Tongue (tissue), 2 donors: ENCODE results near the gene ADCY9. TPM values are rescaled to one million over a fixed set of nuclear protein-coding genes. Genes with fewer than 3 reads are reported as not detected.

ENCODE experiments used
- DNase-seq: peaks from one replicate; pipeline ENCODE4 v3.0.0-alpha.2; 2015
- total RNA-seq: library from RNA; depleted of rRNA; stranded (reverse); fragments of >200 nt; gene quantifications from one replicate; pipeline ENCODE4 v1.2.3, GENCODE V29; 2014

ADCY9 gene
- total RNA-seq, 1 donor from 2014 or later = 28.1 TPM

GRCh38 chr16:4003576-4003975 is 112.7 kb downstream of the ADCY9 start:
- no peak for DNase-seq

DNA sequence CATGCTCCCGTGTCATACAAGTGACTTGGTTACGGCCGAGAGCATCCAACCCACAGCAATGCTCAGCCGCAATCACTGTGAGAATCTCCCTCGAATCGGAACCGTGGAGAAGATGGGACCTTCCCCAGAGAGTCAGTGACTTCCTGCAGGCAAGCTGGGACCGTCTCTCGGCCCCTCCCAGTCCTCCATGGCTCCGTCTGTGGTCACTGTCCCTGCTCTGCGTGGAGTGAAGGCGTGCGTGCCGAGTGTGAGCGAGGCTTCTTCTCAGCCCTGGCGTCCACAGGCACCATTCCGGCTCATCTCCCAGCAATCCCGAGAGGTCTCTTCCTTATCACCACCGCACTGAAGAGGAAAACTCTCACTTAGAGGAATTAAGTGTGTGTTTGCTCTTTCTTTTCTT is 113.1 kb downstream of the ADCY9 start:
- DNase-seq = no peak

DNA sequence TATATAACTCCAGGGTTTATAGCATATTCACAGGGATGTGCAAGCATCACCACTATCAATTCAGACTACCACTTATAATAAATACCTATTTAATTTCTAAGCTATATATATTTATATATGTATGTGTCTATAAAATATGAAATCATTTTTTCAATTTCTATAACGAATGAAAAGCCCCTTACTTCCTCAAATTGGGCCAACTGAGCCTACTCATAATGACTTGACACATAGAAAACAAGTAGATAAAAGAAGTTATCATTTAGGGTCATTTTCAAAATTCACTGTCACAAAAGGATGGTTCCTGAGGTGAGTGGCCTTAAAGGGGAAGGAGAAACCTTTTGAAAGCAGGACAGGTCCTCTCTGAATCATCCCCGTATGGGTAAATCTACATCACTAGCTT is 114.1 kb downstream of the ADCY9 start:
- DNase-seq = no peak

DNA sequence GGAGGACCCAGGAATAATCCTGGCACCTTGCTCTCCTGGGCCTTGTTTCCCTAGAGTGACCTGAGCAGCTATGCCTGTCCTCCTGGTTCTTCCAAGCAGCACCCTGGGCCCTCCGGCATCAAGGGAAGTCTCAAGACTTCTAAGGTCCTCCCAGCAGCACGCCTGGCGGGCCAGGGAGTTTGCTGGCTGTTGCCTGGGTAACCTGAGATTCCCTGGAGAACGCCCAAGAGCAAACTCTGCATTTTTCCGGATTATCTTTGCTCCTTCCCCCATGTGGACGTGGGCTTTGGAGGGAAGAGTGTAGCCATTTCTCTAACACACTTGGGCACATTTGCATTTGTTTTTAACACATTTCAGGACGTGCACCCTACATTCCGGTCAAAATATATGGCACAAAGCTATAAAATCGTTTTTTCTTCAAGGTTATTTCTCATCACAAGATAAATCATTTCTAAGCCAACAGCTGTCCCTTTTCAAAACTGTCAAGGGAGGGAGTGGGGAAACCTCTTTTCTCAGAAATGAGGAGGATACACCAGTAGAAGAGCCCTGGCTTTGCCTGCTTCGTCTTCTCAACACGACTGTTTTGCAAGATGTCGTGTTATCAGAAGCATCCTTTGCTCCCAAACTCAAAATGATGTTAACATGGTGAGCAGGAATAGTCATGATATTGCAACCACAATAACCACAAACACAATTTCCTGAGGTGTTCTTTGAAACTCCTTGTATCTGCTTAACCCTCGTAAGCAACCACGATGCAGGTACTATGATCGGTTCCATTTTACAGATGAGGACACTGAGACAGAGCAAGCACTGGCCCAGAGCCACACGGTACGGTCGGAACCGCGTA is 116.5 kb downstream of the ADCY9 start:
- DNase-seq = peak; percentile 89

- DNase-seq = peak; percentile 84
Observed at GRCh38 chr16:3998793-3999478, 117.3 kb downstream of the ADCY9 start.

DNA sequence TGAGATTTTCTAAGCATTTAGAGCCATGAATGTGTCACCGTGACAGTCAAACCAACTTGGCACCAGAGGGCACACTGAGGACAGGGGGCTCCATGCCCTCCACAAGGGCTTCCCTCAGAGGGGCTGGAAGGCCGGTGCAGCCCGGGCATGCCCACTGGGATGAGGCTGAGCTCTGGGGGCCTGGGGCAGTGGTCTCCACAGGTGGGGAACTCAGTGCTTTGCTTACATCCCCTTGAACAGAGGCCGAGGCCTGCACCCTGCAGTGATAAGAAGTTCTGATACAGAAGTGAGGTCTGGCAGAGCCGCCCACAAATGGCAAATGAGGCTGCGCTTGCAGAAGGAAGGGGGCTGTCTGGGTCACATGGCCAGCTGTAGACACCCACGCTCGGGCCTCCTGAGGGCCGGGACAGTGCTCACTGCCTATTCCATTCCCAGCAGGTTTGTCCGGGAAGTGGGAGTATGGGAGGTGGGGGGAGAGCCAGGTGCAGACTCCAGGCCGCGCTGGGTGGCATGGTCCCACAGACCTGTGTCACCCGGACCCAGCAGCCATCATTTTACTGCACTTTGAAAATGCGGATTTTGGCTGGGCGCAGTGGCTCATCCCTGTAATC is 118.9 kb downstream of the ADCY9 start:
- no peak for DNase-seq

DNA sequence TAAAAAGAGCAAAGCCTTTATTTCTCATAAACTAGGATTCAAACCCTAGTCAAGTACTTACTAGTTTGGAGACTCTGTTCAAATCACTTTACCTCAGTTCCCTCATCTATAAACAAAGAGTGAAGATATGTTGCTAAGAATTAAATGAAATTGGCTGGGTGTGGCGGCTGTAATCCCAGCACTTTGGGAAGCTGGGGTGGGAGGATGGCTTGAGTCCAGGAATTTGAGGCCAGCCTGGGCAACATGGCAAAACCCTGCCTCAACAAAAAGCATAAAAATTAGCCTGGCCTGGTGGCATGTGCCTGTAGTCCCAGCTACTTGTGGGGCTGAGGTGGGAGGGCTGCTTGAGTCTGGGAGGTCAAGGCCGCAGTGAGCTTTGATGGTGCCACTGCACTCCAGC is 121.2 kb downstream of the ADCY9 start:
- DNase-seq = peak; percentile 57

GRCh38 chr16:3993052-3993785 is 123.0 kb downstream of the ADCY9 start:
- no peak for DNase-seq

GRCh38 chr16:3992297-3993051 is 123.8 kb downstream of the ADCY9 start:
- no peak for DNase-seq

DNA sequence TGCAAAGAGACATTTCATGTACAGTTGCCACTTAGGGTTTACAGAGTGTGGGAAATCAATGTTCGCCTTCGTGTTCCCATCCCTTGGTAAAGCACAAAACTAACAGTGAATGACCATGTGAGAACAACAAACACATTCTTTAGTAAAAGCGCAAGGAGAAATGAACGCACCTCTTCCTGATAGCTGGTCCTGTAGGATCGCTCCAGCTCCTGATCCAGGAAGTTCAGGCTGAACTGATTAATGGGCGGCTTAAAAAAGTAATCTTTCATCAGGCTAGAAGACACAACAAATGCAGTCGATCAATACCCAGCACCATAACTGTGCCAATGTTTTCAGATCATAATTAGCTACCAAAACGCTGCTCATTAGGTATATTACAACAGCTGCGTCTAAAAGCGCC is 127.4 kb downstream of the ADCY9 start:
- DNase-seq = no peak

DNA sequence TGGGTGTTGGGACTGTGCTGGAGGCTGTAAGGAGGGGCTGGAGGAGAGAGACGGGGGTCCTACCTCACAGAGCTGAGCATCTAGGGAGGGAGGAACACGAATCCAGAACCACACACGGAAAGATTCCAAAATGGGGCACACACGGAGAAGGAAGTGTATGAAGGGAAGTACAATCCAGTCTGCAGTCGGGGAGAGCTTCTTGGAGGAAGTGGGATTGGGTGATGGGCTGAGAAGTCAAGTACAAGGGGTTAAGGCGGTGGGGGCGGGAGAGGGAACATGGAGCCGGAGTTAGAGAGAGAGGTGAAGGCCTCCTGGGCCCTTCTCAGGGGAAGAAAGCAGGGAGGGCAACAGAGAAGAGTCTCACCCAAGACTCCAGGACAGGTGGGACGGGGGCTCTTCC is 128.2 kb downstream of the ADCY9 start:
- DNase-seq = no peak

DNA sequence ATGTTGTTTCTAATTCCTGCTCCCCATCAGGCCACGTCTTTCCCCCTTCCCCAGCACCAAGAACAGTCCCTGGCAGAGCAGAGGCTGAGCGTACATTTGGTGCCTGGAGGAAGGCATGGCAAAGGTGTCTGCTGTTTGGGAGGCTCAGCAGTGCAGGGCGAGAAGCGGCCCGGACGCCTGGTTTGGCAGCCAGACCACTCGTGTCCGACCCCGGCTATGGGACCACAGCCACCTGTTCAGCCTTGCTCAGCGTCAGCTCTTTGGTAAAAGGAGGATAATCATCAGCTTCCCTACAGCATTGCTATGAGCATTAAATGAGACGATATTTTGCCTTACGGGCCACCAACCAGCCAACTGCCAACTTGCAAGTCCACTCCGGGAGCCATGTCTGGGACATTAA is 129.0 kb downstream of the ADCY9 start:
- DNase-seq = no peak

DNA sequence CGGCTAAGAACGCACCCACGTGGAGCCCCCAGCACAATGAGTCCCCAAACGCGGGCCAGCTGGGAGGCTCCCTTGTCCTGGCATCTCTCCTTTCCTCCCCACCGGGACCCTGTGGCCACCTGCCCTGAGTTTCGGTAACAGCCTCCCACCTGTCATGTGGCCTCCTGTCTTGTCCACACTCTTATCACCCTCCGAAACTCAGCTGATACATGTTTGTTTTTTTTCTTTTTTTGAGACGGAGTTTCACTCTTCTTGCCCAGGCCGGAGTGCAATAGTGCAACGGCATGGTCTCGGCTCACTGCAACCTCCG is 130.1 kb downstream of the ADCY9 start:
- DNase-seq = no peak

DNA sequence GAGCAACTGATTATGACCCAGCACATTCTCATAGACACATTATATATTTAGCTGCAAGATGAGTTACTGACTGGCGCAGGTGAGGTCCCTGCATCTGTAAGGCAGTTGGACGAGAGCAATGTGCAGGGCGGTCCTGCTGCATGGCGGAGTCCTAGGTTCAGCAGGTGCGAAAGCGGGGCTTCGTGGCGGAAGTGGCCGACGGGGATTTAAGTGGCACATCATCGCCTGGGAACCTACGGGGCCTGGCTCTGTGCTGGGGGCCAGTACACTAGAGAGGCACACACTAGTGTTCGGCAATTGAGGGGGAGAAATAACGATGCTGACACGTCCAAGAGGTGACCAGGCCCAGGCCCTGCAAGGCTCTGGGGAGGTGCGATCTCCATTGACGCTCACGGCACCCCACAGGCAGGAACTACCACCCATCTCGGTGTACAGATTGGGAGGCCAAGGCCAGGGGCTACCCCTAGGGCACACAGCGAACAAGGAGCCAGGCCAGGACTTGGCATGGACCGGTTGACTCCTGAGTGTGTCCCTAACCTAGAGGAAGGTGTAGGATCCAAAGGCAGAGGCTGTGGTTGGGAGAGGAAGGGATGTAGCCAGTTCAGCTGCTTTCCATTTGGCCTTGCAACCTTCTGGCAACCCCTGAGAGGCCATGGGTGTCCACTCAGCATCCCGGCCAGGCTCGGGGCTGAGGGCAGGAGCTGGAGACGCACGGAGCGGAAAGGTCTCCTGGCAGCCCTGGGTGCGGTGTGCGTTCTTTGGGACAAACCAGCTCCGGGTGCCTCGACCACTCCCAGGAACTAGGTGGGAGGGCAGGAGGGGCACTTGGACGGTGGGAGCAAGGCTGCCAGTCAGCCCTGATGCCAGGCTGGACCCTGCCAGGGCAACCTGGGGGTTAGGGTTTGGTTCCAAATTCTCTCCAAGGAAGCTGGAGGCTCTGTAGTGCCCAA is 131.9 kb downstream of the ADCY9 start:
- DNase-seq = no peak

DNA sequence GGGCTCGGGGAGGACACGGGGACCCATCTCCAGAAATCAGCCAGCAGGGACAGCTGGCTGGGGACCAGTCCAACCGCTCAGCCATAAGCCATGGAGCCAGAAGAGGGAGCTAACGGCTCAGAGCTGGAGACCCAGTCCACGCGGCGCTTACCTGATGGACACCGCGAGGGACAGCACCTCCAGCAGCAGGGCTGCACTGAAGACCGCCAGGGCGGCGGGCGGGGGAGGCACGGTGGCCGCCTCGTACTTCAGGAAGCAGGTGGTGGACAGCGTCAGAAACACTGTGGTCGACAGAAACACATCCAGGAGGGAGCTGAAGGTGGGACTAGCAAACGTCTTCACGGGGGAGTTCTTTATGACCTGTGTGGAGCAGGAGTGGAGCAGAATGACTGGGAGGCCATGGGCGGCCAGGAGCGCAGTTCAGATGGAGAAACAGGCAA is 133.1 kb downstream of the ADCY9 start:
- peak; percentile 84 for DNase-seq

DNA sequence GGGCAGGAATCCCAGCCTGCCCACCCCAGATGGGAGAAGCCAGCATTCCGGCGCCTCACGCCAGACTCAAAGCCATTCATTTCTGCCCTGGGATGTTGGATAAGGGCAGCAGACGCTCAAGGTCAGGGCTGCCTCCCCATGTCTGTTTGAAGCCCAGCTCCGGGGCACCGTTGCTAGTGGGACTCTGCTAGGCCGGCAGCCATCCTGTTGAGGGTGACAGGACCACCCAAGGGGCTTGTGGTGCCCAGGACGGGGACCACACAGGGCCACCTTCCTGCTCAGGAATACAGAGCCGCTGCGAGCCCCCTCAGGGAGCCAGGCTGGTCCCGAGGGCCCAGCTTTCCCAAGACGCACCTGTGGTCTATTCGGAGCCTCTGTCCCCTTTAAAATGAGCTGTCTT is 134.0 kb downstream of the ADCY9 start:
- no peak for DNase-seq

DNA sequence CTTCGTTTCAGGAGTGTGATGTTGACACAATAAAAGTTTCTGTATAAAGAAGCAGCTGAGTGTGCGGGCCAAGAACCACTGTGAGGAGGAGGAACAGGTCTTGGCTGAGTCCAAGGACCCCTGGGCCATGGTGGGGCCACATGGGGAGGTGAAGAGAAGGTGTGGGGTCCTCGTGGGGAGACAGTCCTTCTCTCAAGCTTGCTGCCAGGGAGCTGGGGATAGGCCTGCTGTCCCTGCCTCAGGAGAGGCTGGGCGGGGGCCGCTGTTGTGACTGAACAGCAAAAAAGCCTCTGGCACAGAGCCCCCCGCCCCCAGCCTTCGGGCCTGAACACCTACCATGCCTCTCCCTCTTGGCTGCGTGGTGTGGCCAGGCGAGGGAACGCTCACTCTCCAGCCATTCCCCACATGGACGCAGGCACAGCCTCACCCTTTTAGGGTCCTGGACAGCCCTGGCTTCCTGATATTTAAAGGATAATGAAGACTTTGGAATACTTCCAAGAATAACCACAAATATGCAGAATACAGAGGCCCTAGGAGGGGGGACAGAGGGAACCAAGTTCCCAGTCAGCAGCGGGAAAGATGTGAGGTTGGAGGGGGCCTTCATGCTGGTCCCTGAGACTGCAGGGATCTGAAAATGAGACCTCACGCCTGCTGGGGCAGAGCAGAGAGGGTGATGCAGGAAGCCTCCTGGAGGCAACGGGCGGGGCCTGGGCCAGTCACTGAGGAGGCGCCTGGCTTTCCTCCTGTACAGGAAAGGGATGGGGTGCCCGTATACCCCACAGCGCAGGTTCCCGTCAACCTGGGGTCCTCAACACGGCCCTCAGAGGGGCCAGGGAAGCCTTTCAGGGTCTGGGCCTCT is 135.8 kb downstream of the ADCY9 start:
- DNase-seq = peak; percentile 78

GRCh38 chr16:3979518-3979917 is 136.7 kb downstream of the ADCY9 start:
- DNase-seq = no peak

- no peak for DNase-seq
Observed at GRCh38 chr16:3979070-3979469, 137.2 kb downstream of the ADCY9 start.

DNA sequence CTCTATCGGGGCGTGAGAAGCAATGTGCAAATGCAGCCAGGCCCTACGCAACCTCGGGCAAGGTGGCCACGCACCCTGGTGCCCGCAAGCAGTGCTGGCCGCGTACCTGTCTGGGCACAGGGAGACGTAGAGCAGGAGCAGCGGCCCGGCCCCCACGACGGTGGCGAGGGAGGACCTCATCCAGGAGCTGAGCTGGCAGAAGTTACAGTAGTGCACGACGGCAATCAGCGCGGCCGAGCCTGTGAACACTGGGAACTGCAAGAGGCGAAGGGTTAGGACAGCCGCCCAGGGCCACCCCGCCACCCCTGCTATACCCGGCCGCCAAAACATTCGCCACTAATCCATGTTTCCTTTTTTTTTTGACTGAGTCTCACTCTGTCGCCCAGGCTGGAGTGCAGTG is 138.9 kb downstream of the ADCY9 start:
- DNase-seq = no peak
